ENCODE data around the gene ETV6. TPM values are rescaled to one million over a fixed set of nuclear protein-coding genes. Genes with fewer than 3 reads are reported as not detected.

Gene ETV6
- total RNA-seq, 1 experiment from 2014 or later: 89.1 TPM

GRCh38 chr12:11758510-11759493 lies 109.3 kb downstream of the ETV6 start:
- no TSS peak for BruUV-seq (replicated peaks)
- H3K27ac Mint-ChIP-seq (ENCODE audit: unreplicated experiment): peak overlapping the region; percentile 27
- H3K4me1 Mint-ChIP-seq (ENCODE audit: low read depth, unreplicated experiment): peaks cover 32% of the 10 kb centered on the region
- H3K4me3 Mint-ChIP-seq (ENCODE audit: low read depth, unreplicated experiment): no peak overlapping the region
- H3K36me3 Mint-ChIP-seq (ENCODE audit: insufficient read depth, unreplicated experiment): peaks cover 20% of the 10 kb centered on the region
- intact Hi-C loops (cut with micrococcal nuclease; ENCODE audit: unreplicated experiment): no loop called here
- H3K9me3 Mint-ChIP-seq (ENCODE audit: low read depth, unreplicated experiment): no peaks in the 10 kb centered on the region
- H3K27me3 Mint-ChIP-seq (ENCODE audit: unreplicated experiment): no peaks in the 10 kb centered on the region
- no peak for DNase-seq
- TF ChIP-seq CTCF (IDR thresholded peaks at IDR 0.05; ENCODE audit: unreplicated experiment): no peak
- CTCF ChIA-PET: interaction anchor here (0.7 to 1.2 kb wide), 2 partner anchors 13 to 50 kb away, joined by 3 to 5 read pairs; no protein-coding TSS in a partner anchor

- intact Hi-C loops (cut with micrococcal nuclease; ENCODE audit: unreplicated experiment): no loop called here
- no peak overlapping the region for H3K27ac Mint-ChIP-seq (ENCODE audit: unreplicated experiment)
- no TSS peak for BruUV-seq (replicated peaks)
- H3K27me3 Mint-ChIP-seq (ENCODE audit: unreplicated experiment): no peaks in the 10 kb centered on the region
- H3K4me3 Mint-ChIP-seq (ENCODE audit: low read depth, unreplicated experiment): no peak overlapping the region
- H3K36me3 Mint-ChIP-seq (ENCODE audit: insufficient read depth, unreplicated experiment): peaks cover 19% of the 10 kb centered on the region
- CTCF ChIA-PET: interaction anchor here (1.2 kb wide), 1 partner anchor 51 kb away, joined by 5 read pairs; no protein-coding TSS in a partner anchor
- TF ChIP-seq CTCF (IDR thresholded peaks at IDR 0.05; ENCODE audit: unreplicated experiment): no peak
- no peak for DNase-seq
- no peaks in the 10 kb centered on the region for H3K9me3 Mint-ChIP-seq (ENCODE audit: low read depth, unreplicated experiment)
- peaks cover 32% of the 10 kb centered on the region for H3K4me1 Mint-ChIP-seq (ENCODE audit: low read depth, unreplicated experiment)
Measured at GRCh38 chr12:11759494-11759878, 110.0 kb downstream of the ETV6 start.

GRCh38 chr12:11759899-11760298 lies 110.4 kb downstream of the ETV6 start:
- Mint-ChIP-seq H3K36me3 (ENCODE audit: insufficient read depth, unreplicated experiment) (peaks cover 16% of the 10 kb centered on the region), H3K9me3 (ENCODE audit: low read depth, unreplicated experiment) (no peaks in the 10 kb centered on the region), H3K27me3 (ENCODE audit: unreplicated experiment) (no peaks in the 10 kb centered on the region), H3K4me1 (ENCODE audit: low read depth, unreplicated experiment) (peaks cover 33% of the 10 kb centered on the region), H3K27ac (ENCODE audit: unreplicated experiment) (no peak overlapping the region), H3K4me3 (ENCODE audit: low read depth, unreplicated experiment) (no peak overlapping the region)
- intact Hi-C loops (cut with micrococcal nuclease; ENCODE audit: unreplicated experiment): no loop called here
- no peak for DNase-seq
- CTCF ChIA-PET: no interaction called here
- no TSS peak for BruUV-seq (replicated peaks)
- no peak for TF ChIP-seq CTCF (IDR thresholded peaks at IDR 0.05; ENCODE audit: unreplicated experiment)

- H3K4me1 Mint-ChIP-seq (ENCODE audit: low read depth, unreplicated experiment): peaks cover 45% of the 10 kb centered on the region
- CTCF ChIA-PET: interaction anchor here (0.6 kb wide), 1 partner anchor 54 kb away, joined by 6 read pairs; no protein-coding TSS in a partner anchor
- no peak for TF ChIP-seq CTCF (IDR thresholded peaks at IDR 0.05; ENCODE audit: unreplicated experiment)
Measured at GRCh38 chr12:11761869-11762567, 112.5 kb downstream of the ETV6 start.

More at GRCh38 chr12:11761869-11762567, 112.5 kb downstream of the ETV6 start:
- no peak for DNase-seq
- Mint-ChIP-seq H3K4me3 (ENCODE audit: low read depth, unreplicated experiment) (no peak overlapping the region), H3K27me3 (ENCODE audit: unreplicated experiment) (no peaks in the 10 kb centered on the region), H3K27ac (ENCODE audit: unreplicated experiment) (no peak overlapping the region), H3K36me3 (ENCODE audit: insufficient read depth, unreplicated experiment) (peaks cover 12% of the 10 kb centered on the region), H3K9me3 (ENCODE audit: low read depth, unreplicated experiment) (no peaks in the 10 kb centered on the region)
- intact Hi-C loops (cut with micrococcal nuclease; ENCODE audit: unreplicated experiment): no loop called here
- BruUV-seq (replicated peaks): no TSS peak

All from Calu3 (cell line).